HepG2 (cell line): ENCODE measurements around the gene POU2F1. TPM values are rescaled to one million over a fixed set of nuclear protein-coding genes. Genes with fewer than 3 reads are reported as not detected.

Experiments
- ATAC-seq: fragments of 200-7000 bp; cut with Tn5 transposase; 3 replicates; pipeline ENCODE4 v1.9.1; 2020; ENCODE audit warnings: mild to moderate bottlenecking, moderate library complexity
- BruUV-seq: library from RNA; stranded (reverse); fragments of 400-500 nt; replicated peaks from 2 replicates; lab custom pipeline; 2021; lab: Mats Ljungman, UMichigan
- CTCF ChIA-PET: fragments of 300-600 bp; formaldehyde crosslinking; extraction: SDS; loops from one replicate; lab custom pipeline; 2021; ENCODE audit warnings: low total read pairs, inconsistent platforms, low intra/inter-chr PET ratio; lab: Yijun Ruan, JAX
- POLR2A ChIA-PET: fragments of 350-600 bp; sonication (Branson Sonifier 250); formaldehyde crosslinking; loops from one replicate; lab custom pipeline; 2020; ENCODE audit warnings: antibody characterized with exemption, inconsistent platforms; lab: Yijun Ruan, JAX
- DNase-seq: peaks from one replicate; pipeline ENCODE4 v3.0.0-alpha.2; 2015; ENCODE audit warnings: low spot score
- FAIRE-seq: peaks from 3 replicates; lab custom pipeline; 2011; peaks lifted over from hg19 to GRCh38; lab: Jason Lieb, UNC
- H2AFZ ChIP-seq: one replicate; pipeline ENCODE4 v1.6.1; 2011; ENCODE audit warnings: low read length, inconsistent platforms
- H3K27ac ChIP-seq: fragments of 300-600 bp; 3 replicates; pipeline ENCODE4 v1.8.0; 2011; ENCODE audit warnings: mixed run types, mild to moderate bottlenecking, mixed read lengths, low read length, inconsistent platforms; ENCODE audit not compliant: insufficient read depth; ENCODE audit errors: extremely low read length
- H3K27me3 ChIP-seq, 2 experiments: fragments of 200-600 bp in 1 of 2; 2 replicates in 1 of 2; 3 replicates in 1 of 2; pipeline versions ENCODE4 v1.6.0 to v1.8.0; 2011; ENCODE audit warnings: low read length in 2 of 2, mild to moderate bottlenecking in 2 of 2, moderate library complexity in 2 of 2, inconsistent platforms in 1 of 2; ENCODE audit not compliant: insufficient read depth in 2 of 2, control insufficient read depth in 1 of 2
- H3K36me3 ChIP-seq, 2 experiments: fragments of 200-600 bp in 1 of 2; replicated peaks in 1 of 2; 2 replicates in 1 of 2; 3 replicates in 1 of 2; pipeline versions ENCODE4 v1.5.1 to v1.8.0; 2011; ENCODE audit warnings: low read length in 2 of 2, inconsistent platforms in 1 of 2; ENCODE audit not compliant: insufficient read depth in 2 of 2, control insufficient read depth in 1 of 2
- H3K4me1 ChIP-seq: 2 replicates; pipeline ENCODE4 v1.5.1; 2012; ENCODE audit warnings: low read length, inconsistent platforms; ENCODE audit not compliant: insufficient read depth
- H3K4me2 ChIP-seq: 2 replicates; pipeline ENCODE4 v1.6.0; 2011; ENCODE audit warnings: low read depth, low read length, inconsistent platforms
- H3K4me3 ChIP-seq, 3 experiments: fragments of 200-600 bp in 1 of 3; sonication (generic), shearing (Covaris generic) in 1 of 3; replicated peaks in 1 of 3; 2 replicates each; pipeline ENCODE4 v1.5.1; 2011 to 2016; ENCODE audit warnings: low read length in 3 of 3, inconsistent platforms in 2 of 3, low read depth in 2 of 3, mild to moderate bottlenecking in 2 of 3, control low read depth in 1 of 3, mixed read lengths in 1 of 3; ENCODE audit not compliant: insufficient read depth in 1 of 3
- H3K79me2 ChIP-seq: one replicate; pipeline ENCODE4 v1.6.1; 2011; ENCODE audit warnings: low read length, inconsistent platforms; ENCODE audit not compliant: insufficient read depth
- H3K9ac ChIP-seq: 2 replicates; pipeline ENCODE4 v1.6.0; 2011; ENCODE audit warnings: mild to moderate bottlenecking, low read depth, low read length, inconsistent platforms; ENCODE audit not compliant: insufficient read depth
- H3K9me3 ChIP-seq: 2 replicates; pipeline ENCODE4 v1.5.1; 2012; ENCODE audit warnings: mild to moderate bottlenecking, low read length
- H4K20me1 ChIP-seq: 2 replicates; pipeline ENCODE4 v1.6.0; 2011; ENCODE audit warnings: inconsistent platforms, mild to moderate bottlenecking, low read length, moderate library complexity; ENCODE audit not compliant: insufficient read depth
- DNMT3B ChIP-seq: conservative IDR thresholded peaks from 2 replicates; pipeline ENCODE4 v1.6.1; 2016; ENCODE audit warnings: missing biosample characterization, control low read depth
- GMEB2 ChIP-seq: IDR thresholded peaks from 2 replicates; pipeline ENCODE4 v1.6.1; 2016; ENCODE audit warnings: missing biosample characterization, missing genetic modification reagents, low read depth
- KDM2A ChIP-seq: sonication (generic); formaldehyde crosslinking; IDR thresholded peaks from 2 replicates; pipeline ENCODE4 v1.4.0; 2020; ENCODE audit warnings: low read depth, missing genetic modification reagents, borderline replicate concordance
- KDM3A ChIP-seq: IDR thresholded peaks from 2 replicates; pipeline ENCODE4 v1.6.1; 2018; ENCODE audit warnings: low read depth, missing compliant biosample characterization
- MAFK ChIP-seq, 2 experiments: IDR thresholded peaks in 1 of 2; conservative IDR thresholded peaks in 1 of 2; 2 replicates each; pipeline ENCODE4 v1.6.1; 2011; ENCODE audit warnings: improper control_type of control experiment in 2 of 2, low read length in 2 of 2
- MBD4 ChIP-seq: IDR thresholded peaks from 2 replicates; pipeline ENCODE4 v1.6.1; 2012; ENCODE audit warnings: low read length, inconsistent platforms, borderline replicate concordance
- MIXL1 ChIP-seq: IDR thresholded peaks from 2 replicates; pipeline ENCODE4 v1.6.1; 2016
- RORA ChIP-seq: sonication (generic); formaldehyde crosslinking; IDR thresholded peaks from 2 replicates; pipeline ENCODE4 v1.5.0; 2020; ENCODE audit warnings: mild to moderate bottlenecking, missing genetic modification reagents, moderate library complexity
- ZNF382 ChIP-seq: sonication (generic); formaldehyde crosslinking; IDR thresholded peaks from 2 replicates; pipeline ENCODE4 v1.5.0; 2020; ENCODE audit warnings: missing genetic modification reagents, mild to moderate bottlenecking, borderline replicate concordance
- ZNF674 ChIP-seq: sonication (generic); formaldehyde crosslinking; IDR thresholded peaks from 2 replicates; pipeline ENCODE4 v1.5.0; 2020; ENCODE audit warnings: low read depth, mild to moderate bottlenecking, missing genetic modification reagents
- ZNF761 ChIP-seq: sonication (generic); formaldehyde crosslinking; conservative IDR thresholded peaks from 2 replicates; pipeline ENCODE4 v1.4.0; 2020; ENCODE audit warnings: mild to moderate bottlenecking, missing genetic modification reagents
- ZSCAN31 ChIP-seq: sonication (generic); formaldehyde crosslinking; IDR thresholded peaks from 2 replicates; pipeline ENCODE4 v1.5.0; 2020; ENCODE audit warnings: low read depth, mild to moderate bottlenecking, missing genetic modification reagents
- WGBS: methylation state at CpG from one replicate; pipeline ENCODE4 v1.1.6; 2017; ENCODE audit warnings: low lambda C conversion rate; 5-methylcytosine and 5-hydroxymethylcytosine counted together
- in situ Hi-C: cut with HindIII; loops from 2 replicates; pipeline ENCODE4 v1.10.0; 2017; ENCODE audit warnings: low pct_unique_long_range_greater_than_20kb; ENCODE audit not compliant: extremely low pct_ligation_motif_present
- intact Hi-C: fragments of 100-400 bp; cut with micrococcal nuclease; formaldehyde crosslinking; loops from one replicate; pipeline ENCODE4 v1.10.0; 2022; ENCODE audit not compliant: unreplicated experiment
- polyA plus RNA-seq, 8 experiments: library from polyadenylated mRNA; depleted of rRNA in 3 of 8; stranded (reverse) in 7 of 8; unstranded in 1 of 8; fragments of >200 nt; fragmentation: Illumina TruSeq in 4 of 8; extraction: Trizol in 4 of 8; gene quantifications; 2 replicates each; pipeline versions ENCODE4 v1.2.1 to v1.2.3, GENCODE V29; 2011 to 2016; ENCODE audit warnings: low read depth in 4 of 8, missing spikeins in 1 of 8, mixed read lengths in 1 of 8; ENCODE audit not compliant: insufficient read depth in 1 of 8
- total RNA-seq, 5 experiments: library from RNA; depleted of rRNA; stranded (reverse); fragments of >200 nt; fragmentation: Illumina TruSeq; extraction: Trizol; gene quantifications; 2 replicates each; pipeline ENCODE4 v1.2.3, GENCODE V29; 2016; ENCODE audit warnings: low read depth in 1 of 5
- TF ChIP-seq, protein P1 (sequence below): sonication (generic); formaldehyde crosslinking; IDR thresholded peaks from 2 replicates; pipeline ENCODE4 v1.5.1; 2020; ENCODE audit warnings: mild to moderate bottlenecking, missing genetic modification reagents
- TF ChIP-seq, protein P2 (sequence below): sonication (generic); formaldehyde crosslinking; IDR thresholded peaks from 2 replicates; pipeline ENCODE4 v1.5.0; 2020; ENCODE audit warnings: missing genetic modification reagents

The POU2F1 gene
- total and polyA plus RNA-seq, 2 of the 13 experiments (the other 11 are each of a cell fraction or from before 2014, with no cell fraction given), result 10.2 to 13.0 TPM

GRCh38 chr1:167322483-167322882 lies 101.8 kb downstream of the POU2F1 start:
- Histone ChIP-seq H3K4me2 (no peak overlapping the region), H3K4me3 (no peak overlapping the region), H3K4me1 (no peaks in the 10 kb centered on the region), H3K9me3 (peaks cover 54% of the 10 kb centered on the region), H2AFZ (no peak overlapping the region), H4K20me1 (no peaks in the 10 kb centered on the region), H3K27ac (no peak overlapping the region), H3K9ac (no peak overlapping the region), H3K36me3 (peaks cover 1 to 5% of the 10 kb centered on the region in 2 experiments; a peak in 1 of 5 replicates), H3K27me3 (no peaks in the 10 kb centered on the region), H3K79me2 (peaks cover 2% of the 10 kb centered on the region)
- FAIRE-seq (no peak), ATAC-seq (no peak), DNase-seq (no peak)
- CTCF ChIA-PET, result no interaction called here
- intact Hi-C loops (no loop called here), in situ Hi-C loops (no loop called here)
- TF ChIP-seq RORA (CRISPR knock-in tag), result no peak
- TF ChIP-seq ZNF761, result peak; percentile 75; the same call in 1 of the 2 replicates
- no peak for TF ChIP-seq DNMT3B (CRISPR knock-in tag)
- TF ChIP-seq, protein P1, sequence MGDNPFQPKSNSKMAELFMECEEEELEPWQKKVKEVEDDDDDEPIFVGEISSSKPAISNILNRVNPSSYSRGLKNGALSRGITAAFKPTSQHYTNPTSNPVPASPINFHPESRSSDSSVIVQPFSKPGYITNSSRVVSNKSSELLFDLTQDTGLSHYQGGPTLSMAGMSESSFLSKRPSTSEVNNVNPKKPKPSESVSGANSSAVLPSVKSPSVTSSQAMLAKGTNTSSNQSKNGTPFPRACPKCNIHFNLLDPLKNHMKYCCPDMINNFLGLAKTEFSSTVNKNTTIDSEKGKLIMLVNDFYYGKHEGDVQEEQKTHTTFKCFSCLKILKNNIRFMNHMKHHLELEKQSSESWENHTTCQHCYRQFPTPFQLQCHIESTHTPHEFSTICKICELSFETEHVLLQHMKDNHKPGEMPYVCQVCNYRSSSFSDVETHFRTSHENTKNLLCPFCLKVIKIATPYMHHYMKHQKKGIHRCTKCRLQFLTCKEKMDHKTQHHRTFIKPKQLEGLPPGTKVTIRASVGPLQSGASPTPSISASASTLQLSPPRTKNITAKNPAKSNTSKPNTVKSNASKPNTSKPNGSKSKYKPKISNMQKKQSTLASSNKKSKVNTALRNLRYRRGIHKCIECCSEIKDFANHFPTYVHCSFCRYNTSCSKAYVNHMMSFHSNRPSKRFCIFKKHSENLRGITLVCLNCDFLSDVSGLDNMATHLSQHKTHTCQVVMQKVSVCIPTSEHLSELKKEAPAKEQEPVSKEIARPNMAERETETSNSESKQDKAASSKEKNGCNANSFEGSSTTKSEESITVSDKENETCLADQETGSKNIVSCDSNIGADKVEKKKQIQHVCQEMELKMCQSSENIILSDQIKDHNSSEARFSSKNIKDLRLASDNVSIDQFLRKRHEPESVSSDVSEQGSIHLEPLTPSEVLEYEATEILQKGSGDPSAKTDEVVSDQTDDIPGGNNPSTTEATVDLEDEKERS (CRISPR knock-in tag), result 0 out of 2 replicates have a peak, but pooled peaks have one; percentile 49
- WGBS, result 96% methylated on average over 6 of the region's 8 CpGs
- no TSS peak for BruUV-seq
- POLR2A ChIA-PET, result no interaction called here

- H4K20me1 ChIP-seq, result no peaks in the 10 kb centered on the region
- H3K9ac ChIP-seq, result no peak overlapping the region
- FAIRE-seq (no peak), ATAC-seq (no peak), DNase-seq (no peak)
- peaks cover 1 to 5% of the 10 kb centered on the region in 2 experiments; a peak in 1 of 5 replicates for H3K36me3 ChIP-seq
- ChIA-PET POLR2A (no interaction called here), CTCF (no interaction called here)
- intact Hi-C loops, result no loop called here
- no TSS peak for BruUV-seq
- peaks cover 13% of the 10 kb centered on the region for H3K4me1 ChIP-seq
- H3K27me3 ChIP-seq, result no peaks in the 10 kb centered on the region
- no peak overlapping the region for H2AFZ ChIP-seq
- peaks cover 40% of the 10 kb centered on the region for H3K9me3 ChIP-seq
- WGBS, result 100% methylated on average over 1 of the region's 1 CpG
- H3K4me3 ChIP-seq, result no peak overlapping the region
- peaks cover 2% of the 10 kb centered on the region for H3K79me2 ChIP-seq
- no peak overlapping the region for H3K27ac ChIP-seq
- in situ Hi-C loops, result no loop called here
- no peak overlapping the region for H3K4me2 ChIP-seq
- TF ChIP-seq MAFK (conservative IDR thresholded peaks at IDR 0.05 in 1 of 2, IDR thresholded peaks at IDR 0.05 in 1 of 2; ENCODE audit: low read length in 2 of 2) (peak in 1 of 2 experiments; percentile 49; a peak in 2 of 4 replicates), ZNF674 (CRISPR knock-in tag) (no peak), MBD4 (no peak), GMEB2 (CRISPR knock-in tag) (no peak), ZSCAN31 (no peak), KDM3A (CRISPR knock-in tag) (no peak), KDM2A (CRISPR knock-in tag) (no peak), MIXL1 (CRISPR knock-in tag) (no peak), ZNF382 (no peak)
- TF ChIP-seq, protein P2, sequence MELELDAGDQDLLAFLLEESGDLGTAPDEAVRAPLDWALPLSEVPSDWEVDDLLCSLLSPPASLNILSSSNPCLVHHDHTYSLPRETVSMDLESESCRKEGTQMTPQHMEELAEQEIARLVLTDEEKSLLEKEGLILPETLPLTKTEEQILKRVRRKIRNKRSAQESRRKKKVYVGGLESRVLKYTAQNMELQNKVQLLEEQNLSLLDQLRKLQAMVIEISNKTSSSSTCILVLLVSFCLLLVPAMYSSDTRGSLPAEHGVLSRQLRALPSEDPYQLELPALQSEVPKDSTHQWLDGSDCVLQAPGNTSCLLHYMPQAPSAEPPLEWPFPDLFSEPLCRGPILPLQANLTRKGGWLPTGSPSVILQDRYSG, result no peak
Measured at GRCh38 chr1:167325151-167325550, 104.5 kb downstream of the POU2F1 start.
